Left hindlimb (tissue), 1 donor: ENCODE measurements around the gene TYW1.
"Not testable (repeated sequence)": the region's sequence is repeated elsewhere in the genome, so short reads cannot be mapped to it uniquely, and the experiment has no call there.

Experiments used
- DNase-seq: peaks from one replicate; pipeline ENCODE4 v3.0.0-alpha.2; 2018

TYW1 gene

GRCh38 chr7:67049908-67050307 is 53.3 kb downstream of the TYW1 start:
- DNase-seq, result not testable (repeated sequence)

- DNase-seq, result not testable (repeated sequence)
Observed at GRCh38 chr7:67052161-67052560, 55.5 kb downstream of the TYW1 start.

- no peak for DNase-seq
Observed at GRCh38 chr7:67056683-67057082, 60.0 kb downstream of the TYW1 start.

- DNase-seq, result not testable (repeated sequence)
Observed at GRCh38 chr7:67061321-67061720, 64.7 kb downstream of the TYW1 start.

GRCh38 chr7:67062802-67063201 is 66.2 kb downstream of the TYW1 start:
- DNase-seq, result not testable (repeated sequence)

GRCh38 chr7:67066950-67067622 is 70.5 kb downstream of the TYW1 start:
- not testable (repeated sequence) for DNase-seq

- not testable (repeated sequence) for DNase-seq
Observed at GRCh38 chr7:67076120-67076519, 79.5 kb downstream of the TYW1 start.

GRCh38 chr7:67082880-67083279 is 86.2 kb downstream of the TYW1 start:
- DNase-seq, result not testable (repeated sequence)

- not testable (repeated sequence) for DNase-seq
Observed at GRCh38 chr7:67089261-67089660, 92.6 kb downstream of the TYW1 start.

- DNase-seq, result not testable (repeated sequence)
Observed at GRCh38 chr7:67091053-67091452, 94.4 kb downstream of the TYW1 start.

GRCh38 chr7:67098031-67098430 is 101.4 kb downstream of the TYW1 start:
- not testable (repeated sequence) for DNase-seq

- DNase-seq, result not testable (repeated sequence)
Observed at GRCh38 chr7:67099406-67099805, 102.8 kb downstream of the TYW1 start.

GRCh38 chr7:67100038-67100437 is 103.4 kb downstream of the TYW1 start:
- not testable (repeated sequence) for DNase-seq

GRCh38 chr7:67100956-67101361 is 104.3 kb downstream of the TYW1 start:
- no peak for DNase-seq

- not testable (repeated sequence) for DNase-seq
Observed at GRCh38 chr7:67104937-67105336, 108.3 kb downstream of the TYW1 start.

- no peak for DNase-seq
Observed at GRCh38 chr7:67105377-67105776, 108.7 kb downstream of the TYW1 start.

- DNase-seq, result not testable (repeated sequence)
Observed at GRCh38 chr7:67106255-67106654, 109.6 kb downstream of the TYW1 start.

GRCh38 chr7:67111342-67111741 is 114.7 kb downstream of the TYW1 start:
- not testable (repeated sequence) for DNase-seq

GRCh38 chr7:67114483-67115246 is 118.0 kb downstream of the TYW1 start:
- not testable (repeated sequence) for DNase-seq

- not testable (repeated sequence) for DNase-seq
Observed at GRCh38 chr7:67120491-67120890, 123.9 kb downstream of the TYW1 start.

- not testable (repeated sequence) for DNase-seq
Observed at GRCh38 chr7:67128257-67128656, 131.6 kb downstream of the TYW1 start.

- DNase-seq, result not testable (repeated sequence)
Observed at GRCh38 chr7:67130766-67131165, 134.1 kb downstream of the TYW1 start.

GRCh38 chr7:67134912-67135311 is 138.3 kb downstream of the TYW1 start:
- DNase-seq, result not testable (repeated sequence)
